ENCODE data around the gene RSBN1. TPM values are rescaled to one million over a fixed set of nuclear protein-coding genes. Genes with fewer than 3 reads are reported as not detected.
"Not testable (repeated sequence)": the region's sequence is repeated elsewhere in the genome, so short reads cannot be mapped to it uniquely, and the experiment has no call there.

Gene RSBN1
- total and polyA plus RNA-seq, 2 donors (not counting 1 experiment from before 2014, with no cell fraction given) = 9.4 to 10.2 TPM

DNA sequence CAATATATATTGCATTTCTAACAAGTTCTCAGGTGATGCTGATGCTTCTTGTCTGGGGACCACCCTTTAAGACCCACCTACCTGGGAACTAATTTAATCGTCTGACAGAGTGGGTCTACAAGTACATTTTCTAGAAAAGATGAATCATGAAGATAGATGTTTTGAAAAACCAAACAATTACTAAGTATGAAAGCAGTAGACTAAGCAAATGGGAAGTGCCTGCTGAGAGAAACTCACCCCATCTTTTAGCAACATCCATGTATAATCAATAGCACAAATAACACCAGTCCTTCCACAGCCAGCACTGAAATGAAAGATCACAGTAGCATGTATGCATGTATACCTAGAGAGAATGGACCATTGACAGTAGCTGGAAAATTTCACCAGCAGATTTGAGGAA lies 42.0 kb upstream of the RSBN1 start:
- Histone ChIP-seq H3K9ac (ENCODE audit: insufficient read depth, low read length) (no peak overlapping the region), H2AFZ (ENCODE audit: low read length) (no peak overlapping the region), H3K36me3 (ENCODE audit: control insufficient read depth, insufficient read depth, low read length) (no peaks in the 10 kb centered on the region), H3K4me2 (ENCODE audit: extremely low read depth, insufficient read depth, low read length) (no peak overlapping the region), H3K4me1 (ENCODE audit: control insufficient read depth, extremely low read depth, insufficient read depth, low read length) (no peaks in the 10 kb centered on the region), H3K27me3 (ENCODE audit: control insufficient read depth, insufficient read depth, low read length) (no peaks in the 10 kb centered on the region), H3K79me2 (ENCODE audit: control insufficient read depth, insufficient read depth, low read length) (no peaks in the 10 kb centered on the region), H3K4me3 (replicated peaks in 1 of 4; ENCODE audit: control extremely low read depth in 1 of 4, insufficient read depth in 1 of 4, low read depth in 3 of 4, low read length in 4 of 4) (no peak overlapping the region), H4K20me1 (ENCODE audit: control insufficient read depth, extremely low read depth, insufficient read depth, low read length) (no peaks in the 10 kb centered on the region), H3K9me3 (ENCODE audit: control insufficient read depth, insufficient read depth, low read depth, low read length) (no peaks in the 10 kb centered on the region), H3K27ac (ENCODE audit: insufficient read depth, low read length) (no peak overlapping the region)
- no peak for DNase-seq (ENCODE audit: low read depth in 2 of 2)
- TF ChIP-seq, protein P1, sequence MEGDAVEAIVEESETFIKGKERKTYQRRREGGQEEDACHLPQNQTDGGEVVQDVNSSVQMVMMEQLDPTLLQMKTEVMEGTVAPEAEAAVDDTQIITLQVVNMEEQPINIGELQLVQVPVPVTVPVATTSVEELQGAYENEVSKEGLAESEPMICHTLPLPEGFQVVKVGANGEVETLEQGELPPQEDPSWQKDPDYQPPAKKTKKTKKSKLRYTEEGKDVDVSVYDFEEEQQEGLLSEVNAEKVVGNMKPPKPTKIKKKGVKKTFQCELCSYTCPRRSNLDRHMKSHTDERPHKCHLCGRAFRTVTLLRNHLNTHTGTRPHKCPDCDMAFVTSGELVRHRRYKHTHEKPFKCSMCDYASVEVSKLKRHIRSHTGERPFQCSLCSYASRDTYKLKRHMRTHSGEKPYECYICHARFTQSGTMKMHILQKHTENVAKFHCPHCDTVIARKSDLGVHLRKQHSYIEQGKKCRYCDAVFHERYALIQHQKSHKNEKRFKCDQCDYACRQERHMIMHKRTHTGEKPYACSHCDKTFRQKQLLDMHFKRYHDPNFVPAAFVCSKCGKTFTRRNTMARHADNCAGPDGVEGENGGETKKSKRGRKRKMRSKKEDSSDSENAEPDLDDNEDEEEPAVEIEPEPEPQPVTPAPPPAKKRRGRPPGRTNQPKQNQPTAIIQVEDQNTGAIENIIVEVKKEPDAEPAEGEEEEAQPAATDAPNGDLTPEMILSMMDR (conservative IDR thresholded peaks at IDR 0.05 in 1 of 2, IDR thresholded peaks at IDR 0.05 in 1 of 2; ENCODE audit: low read depth in 1 of 2, low read length in 2 of 2) = no peak
- TF ChIP-seq EZH2 (IDR thresholded peaks at IDR 0.05; ENCODE audit: low read length, missing control alignments) = no peak

DNA sequence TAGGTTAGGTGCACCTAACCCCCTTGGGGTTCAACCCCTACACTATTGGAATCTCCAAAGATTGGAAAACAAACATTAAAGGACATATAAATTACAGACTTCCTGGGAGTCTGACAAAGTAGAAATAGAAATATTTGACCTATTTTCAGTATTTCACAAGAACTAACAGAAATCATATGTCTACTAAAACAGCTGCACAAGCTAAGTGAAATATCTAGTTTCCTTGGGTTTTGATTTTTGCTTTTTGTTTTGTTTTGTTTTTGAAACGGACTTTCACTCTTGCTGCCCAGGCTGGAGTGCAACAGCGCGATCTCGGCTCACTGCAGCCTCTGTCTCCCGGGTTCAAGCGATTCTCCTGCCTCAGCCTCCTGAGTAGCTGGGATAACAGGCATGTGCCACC lies 40.4 kb upstream of the RSBN1 start:
- H3K27me3 ChIP-seq (ENCODE audit: control insufficient read depth, insufficient read depth, low read length); H3K4me3 ChIP-seq (replicated peaks in 1 of 4; ENCODE audit: control extremely low read depth in 1 of 4, insufficient read depth in 1 of 4, low read depth in 3 of 4, low read length in 4 of 4); H3K36me3 ChIP-seq (ENCODE audit: control insufficient read depth, insufficient read depth, low read length); H4K20me1 ChIP-seq (ENCODE audit: control insufficient read depth, extremely low read depth, insufficient read depth, low read length); H3K9ac ChIP-seq (ENCODE audit: insufficient read depth, low read length); H3K4me1 ChIP-seq (ENCODE audit: control insufficient read depth, extremely low read depth, insufficient read depth, low read length); H3K79me2 ChIP-seq (ENCODE audit: control insufficient read depth, insufficient read depth, low read length); DNase-seq (ENCODE audit: low read depth in 2 of 2); H2AFZ ChIP-seq (ENCODE audit: low read length); H3K27ac ChIP-seq (ENCODE audit: insufficient read depth, low read length); H3K9me3 ChIP-seq (ENCODE audit: control insufficient read depth, insufficient read depth, low read depth, low read length): not testable (repeated sequence)
- H3K4me2 ChIP-seq (ENCODE audit: extremely low read depth, insufficient read depth, low read length) = peak overlapping the region; percentile 8

DNA sequence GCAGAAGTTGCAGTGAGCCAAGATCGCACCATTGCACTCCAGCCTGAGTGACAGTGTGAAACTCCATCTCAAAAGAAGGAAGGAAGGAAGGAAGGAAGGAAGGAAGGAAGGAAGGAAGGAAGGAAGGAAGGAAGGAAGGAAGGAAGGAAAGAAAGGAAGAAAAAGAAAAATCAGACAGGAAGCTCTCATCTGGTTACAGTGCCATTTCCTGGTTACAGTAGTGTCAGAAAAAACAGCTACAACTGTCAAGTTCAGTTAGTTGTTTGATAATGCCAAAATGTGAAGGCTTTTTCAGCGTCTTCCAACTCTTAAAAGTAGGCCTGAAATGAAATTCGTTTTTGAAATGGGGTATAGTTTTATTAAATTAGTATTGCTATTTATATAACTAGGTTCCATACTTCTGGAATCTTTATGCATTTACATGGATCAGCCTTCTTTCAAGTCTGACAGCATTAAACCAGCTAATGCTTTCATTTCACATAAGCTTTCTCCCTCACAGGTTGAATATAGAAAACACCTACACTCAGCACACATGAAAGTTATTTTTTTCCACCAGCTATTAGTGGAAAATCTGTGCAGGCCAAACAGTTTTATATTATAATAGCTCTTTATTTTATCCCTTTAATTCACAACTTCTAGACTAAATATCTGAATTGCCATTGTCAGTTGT lies 38.0 kb upstream of the RSBN1 start:
- Histone ChIP-seq H3K36me3 (ENCODE audit: control insufficient read depth, insufficient read depth, low read length) (no peaks in the 10 kb centered on the region), H3K9me3 (ENCODE audit: control insufficient read depth, insufficient read depth, low read depth, low read length) (no peaks in the 10 kb centered on the region), H3K79me2 (ENCODE audit: control insufficient read depth, insufficient read depth, low read length) (no peaks in the 10 kb centered on the region), H3K27me3 (ENCODE audit: control insufficient read depth, insufficient read depth, low read length) (no peaks in the 10 kb centered on the region), H3K4me3 (replicated peaks in 1 of 4; ENCODE audit: control extremely low read depth in 1 of 4, insufficient read depth in 1 of 4, low read depth in 3 of 4, low read length in 4 of 4) (no peak overlapping the region), H3K4me2 (ENCODE audit: extremely low read depth, insufficient read depth, low read length) (no peak overlapping the region), H3K9ac (ENCODE audit: insufficient read depth, low read length) (no peak overlapping the region), H4K20me1 (ENCODE audit: control insufficient read depth, extremely low read depth, insufficient read depth, low read length) (no peaks in the 10 kb centered on the region), H3K27ac (ENCODE audit: insufficient read depth, low read length) (no peak overlapping the region), H3K4me1 (ENCODE audit: control insufficient read depth, extremely low read depth, insufficient read depth, low read length) (no peaks in the 10 kb centered on the region), H2AFZ (ENCODE audit: low read length) (no peak overlapping the region)
- DNase-seq (ENCODE audit: low read depth in 2 of 2) = no peak
- TF ChIP-seq, protein P1 (conservative IDR thresholded peaks at IDR 0.05 in 1 of 2, IDR thresholded peaks at IDR 0.05 in 1 of 2; ENCODE audit: low read depth in 1 of 2, low read length in 2 of 2) = no peak
- no peak for TF ChIP-seq EZH2 (IDR thresholded peaks at IDR 0.05; ENCODE audit: low read length, missing control alignments)

All from fibroblast of lung (primary cell).